RKO (cell line): ENCODE data around the gene TJP2.

ENCODE experiments used
- DNase-seq: peaks from one replicate; pipeline ENCODE4 v3.0.0-alpha.2; 2016; ENCODE audit warnings: low spot score

Gene TJP2

GRCh38 chr9:69173891-69174615, at the start of gene TJP2:
TSS of gene TJP2 (plus strand) at chr9:69174277. CDS start at chr9:69174373, 96 bp downstream.
- DNase-seq: no peak

DNA sequence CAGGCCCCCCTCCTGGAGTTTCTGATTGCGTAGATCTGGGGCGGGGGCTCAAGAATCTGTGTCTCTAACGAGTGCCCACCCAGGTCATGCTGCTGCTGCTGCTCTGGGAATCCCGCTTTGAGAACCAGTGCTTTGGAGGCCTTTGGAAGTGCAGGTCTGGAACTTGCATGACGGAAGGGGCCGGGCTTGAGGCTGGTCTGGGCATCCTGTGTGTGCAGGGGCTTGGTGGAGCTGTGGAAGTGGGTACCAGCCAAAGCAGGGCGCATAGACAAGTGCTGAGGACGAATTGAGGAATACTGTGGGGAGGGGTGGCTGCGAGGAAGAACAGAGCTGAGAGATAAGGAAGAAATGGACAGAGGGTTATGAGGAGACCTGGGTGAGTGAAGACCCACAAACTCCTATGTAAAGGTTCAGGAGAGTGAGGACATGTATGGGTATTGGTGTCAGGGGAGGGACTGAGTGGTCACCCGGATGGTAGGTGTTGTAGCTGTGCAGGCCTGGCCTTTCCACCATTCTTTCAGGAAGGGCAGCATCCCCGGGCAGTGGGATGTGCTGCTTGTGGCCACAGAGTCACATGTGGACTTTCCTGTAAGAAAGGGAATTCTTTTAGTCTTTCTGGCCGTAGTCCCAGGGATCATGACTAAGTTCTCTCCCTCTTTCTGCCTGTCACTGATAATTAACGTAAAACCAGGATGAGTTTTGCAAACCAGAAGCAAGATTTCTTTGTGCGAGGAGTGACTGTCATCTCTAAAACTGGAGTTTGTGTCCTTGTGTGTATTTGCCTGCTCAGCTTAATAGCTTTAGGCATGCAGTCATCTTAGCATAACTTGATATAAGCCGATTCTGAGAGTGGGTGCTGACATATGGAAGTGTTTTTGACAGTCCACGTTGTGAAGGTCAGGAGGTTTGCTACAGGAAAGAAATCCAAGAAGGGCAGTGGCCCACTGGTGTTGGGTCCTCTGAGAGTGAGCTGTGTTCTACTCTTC, 43.3 kb upstream of the TJP2 start:
- no peak for DNase-seq

DNA sequence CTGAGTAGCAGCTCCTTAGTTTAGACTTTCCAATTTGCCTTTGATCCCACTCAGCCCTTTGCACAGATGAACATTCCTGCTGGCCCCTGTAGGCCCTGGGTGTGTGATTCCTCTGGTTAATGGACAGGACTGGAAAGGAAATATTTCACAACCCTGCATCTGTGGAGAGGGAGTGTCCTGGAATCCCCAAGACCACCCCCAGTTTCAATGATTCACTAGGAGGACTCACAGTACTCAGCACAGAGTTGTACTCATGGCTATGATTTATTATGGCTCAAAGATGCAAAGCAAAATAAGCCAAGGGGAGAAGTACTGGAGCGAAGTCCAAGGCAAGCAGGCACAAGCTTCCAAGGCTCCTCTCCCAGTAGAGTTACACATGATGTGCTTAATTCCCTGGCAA, 42.4 kb upstream of the TJP2 start:
- DNase-seq: peak; percentile 29

GRCh38 chr9:69132361-69132760, 41.7 kb upstream of the TJP2 start:
- no peak for DNase-seq

- DNase-seq: no peak
Observed at GRCh38 chr9:69134412-69134811, 39.7 kb upstream of the TJP2 start.

- DNase-seq: no peak
Observed at GRCh38 chr9:69136185-69136584, 37.9 kb upstream of the TJP2 start.

DNA sequence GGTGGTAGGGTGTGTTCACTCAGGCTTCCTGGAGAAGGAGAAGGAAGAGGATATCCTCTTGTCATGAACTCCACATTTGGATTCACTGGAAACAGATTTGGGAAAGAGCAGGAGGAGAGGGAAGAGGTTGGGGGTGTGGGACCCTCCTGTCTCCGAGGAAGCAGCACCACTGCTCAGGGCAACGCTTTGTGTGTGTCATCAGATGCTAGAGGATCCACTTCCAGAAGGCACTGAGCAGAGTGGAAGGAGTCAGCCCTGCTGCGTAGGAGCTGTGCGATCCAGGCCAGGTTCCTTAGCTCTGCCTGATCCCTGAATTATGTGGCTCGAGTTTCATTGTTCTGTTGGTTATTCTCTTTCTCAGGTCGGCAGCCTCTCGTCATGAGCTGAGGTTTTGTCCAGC, 37.3 kb upstream of the TJP2 start:
- DNase-seq: no peak

- no peak for DNase-seq
Observed at GRCh38 chr9:69137311-69137710, 36.8 kb upstream of the TJP2 start.

DNA sequence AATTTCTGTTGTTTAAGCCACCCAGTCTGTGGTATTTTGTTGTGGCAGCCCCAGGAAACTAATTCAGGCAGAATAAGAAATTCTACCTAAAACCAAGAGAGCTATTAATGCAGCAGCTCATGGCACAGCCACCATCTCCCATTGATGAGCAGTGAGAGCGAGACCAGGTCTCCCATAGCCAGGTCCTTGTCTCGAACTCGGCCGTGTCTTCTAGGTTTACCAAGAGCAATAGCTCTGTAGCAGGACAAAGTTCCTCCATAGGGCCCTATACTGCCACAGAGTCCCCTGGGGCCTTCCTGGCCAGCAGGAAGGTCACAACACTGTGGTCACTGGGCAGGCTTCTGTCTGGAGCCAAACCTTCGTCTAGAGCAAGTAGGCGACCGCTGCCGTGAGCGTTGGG, 34.5 kb upstream of the TJP2 start:
- no peak for DNase-seq

DNA sequence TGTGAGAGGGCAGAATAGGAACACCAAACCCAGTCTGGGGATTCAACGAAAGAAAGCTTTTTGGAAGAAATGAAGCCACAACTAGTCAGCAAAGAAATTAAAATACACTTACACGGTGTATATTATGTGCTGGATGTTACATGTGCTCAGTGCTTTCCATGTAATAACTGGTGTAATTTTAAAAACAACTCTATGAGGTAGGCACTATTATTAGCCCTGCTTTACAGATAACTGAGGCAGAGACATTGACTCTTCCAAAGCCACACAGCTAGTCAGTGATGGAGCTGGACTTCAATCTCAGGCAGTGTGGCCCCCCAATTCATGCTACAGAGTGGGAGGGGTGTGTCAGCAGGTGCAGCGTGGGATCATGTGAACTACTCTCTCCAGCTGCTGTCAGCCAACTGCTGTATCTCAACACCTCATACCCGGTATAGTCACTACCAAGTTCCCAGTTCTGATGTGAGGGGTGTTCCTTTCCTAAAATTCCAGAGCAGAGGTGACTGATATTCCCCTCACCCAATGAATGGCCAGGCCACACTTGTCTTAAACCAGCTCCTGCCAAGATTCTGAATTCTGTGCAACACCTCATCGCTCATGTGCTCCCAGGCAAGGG, 33.8 kb upstream of the TJP2 start:
- no peak for DNase-seq

DNA sequence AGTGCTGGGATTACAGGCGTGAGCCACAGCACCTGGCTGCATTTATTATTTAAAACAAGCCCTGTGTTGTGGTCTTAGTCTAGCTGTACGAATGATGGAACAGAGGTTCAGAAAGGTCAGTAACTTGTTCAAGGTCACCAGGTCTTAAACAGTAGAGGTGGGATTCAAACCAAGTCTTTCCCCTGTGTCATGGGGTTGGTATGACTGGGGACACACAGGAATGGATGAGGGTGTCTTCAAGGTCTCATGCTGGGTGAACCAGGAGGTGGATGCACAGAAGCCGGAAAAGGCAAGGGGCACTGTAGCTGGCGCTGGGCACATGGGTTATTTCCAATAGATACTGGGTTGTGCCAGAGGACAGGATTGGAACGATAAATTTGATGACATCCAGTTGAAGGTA, 32.2 kb upstream of the TJP2 start:
- no peak for DNase-seq

- peak; percentile 21 for DNase-seq
Observed at GRCh38 chr9:69143291-69143690, 30.8 kb upstream of the TJP2 start.

DNA sequence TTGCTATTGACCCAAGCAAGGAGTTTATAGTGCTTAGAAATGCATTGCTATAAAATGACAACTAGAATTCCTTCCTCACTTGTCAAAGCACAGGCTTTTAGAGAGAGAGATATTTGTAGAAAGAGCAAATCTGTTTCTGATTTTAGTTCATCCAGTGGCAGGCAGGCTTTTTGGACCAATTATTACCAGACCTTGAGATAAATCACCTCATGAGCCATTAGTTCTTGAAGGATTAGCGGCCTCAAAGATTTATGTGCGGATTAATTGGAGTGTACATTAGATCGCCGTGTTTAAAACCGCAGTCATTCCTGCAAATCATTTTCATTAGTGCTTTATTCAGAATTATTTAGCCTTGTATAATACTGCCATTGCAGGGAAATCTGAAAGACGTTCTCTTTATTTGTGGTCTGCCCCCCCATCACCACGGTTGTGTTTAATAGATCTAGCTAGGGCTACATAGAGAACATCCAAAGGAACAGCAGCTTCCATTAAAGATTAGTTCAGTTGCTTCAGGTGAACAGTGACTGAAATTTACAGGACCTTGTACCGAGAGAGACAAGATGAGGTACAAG, 28.8 kb upstream of the TJP2 start:
- no peak for DNase-seq

DNA sequence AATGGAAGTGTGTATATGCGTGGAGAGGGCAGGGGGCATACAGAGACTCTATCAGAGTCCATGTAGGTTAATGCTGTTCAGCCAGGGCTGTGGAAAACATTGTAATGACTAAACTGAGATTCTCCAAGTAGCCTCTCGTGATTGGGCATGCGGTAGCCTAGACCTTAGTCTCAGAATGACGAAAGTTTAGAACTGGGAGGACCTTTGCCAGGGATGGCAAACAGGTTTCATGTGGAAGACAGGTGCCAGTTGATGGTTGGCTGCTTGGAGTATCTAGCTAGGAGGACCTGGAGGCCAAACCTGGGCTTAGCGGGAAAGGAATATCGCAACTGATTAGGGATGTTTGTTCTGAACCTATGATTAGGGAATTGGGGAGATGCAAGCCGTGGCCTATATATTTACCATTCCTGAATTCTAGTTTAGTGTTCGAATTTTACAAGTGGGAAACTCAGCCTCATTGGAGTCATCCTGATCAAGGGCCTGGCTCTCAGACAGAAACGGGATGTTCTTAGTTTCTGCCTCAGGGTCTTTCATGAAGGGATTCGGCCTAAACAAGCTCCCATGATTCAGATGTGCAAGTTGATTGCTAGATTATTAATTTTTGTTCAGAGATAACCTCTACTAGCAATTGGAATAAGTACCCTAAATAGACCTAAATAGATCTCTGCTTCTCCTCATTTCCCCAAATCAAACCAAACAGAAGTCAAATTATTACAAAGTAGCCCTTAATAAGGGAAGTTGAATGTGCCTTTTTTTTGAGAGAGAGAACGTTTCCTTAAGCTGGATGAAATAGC, 26.8 kb upstream of the TJP2 start:
- no peak for DNase-seq

GRCh38 chr9:69149321-69149807, 24.7 kb upstream of the TJP2 start:
- no peak for DNase-seq

DNA sequence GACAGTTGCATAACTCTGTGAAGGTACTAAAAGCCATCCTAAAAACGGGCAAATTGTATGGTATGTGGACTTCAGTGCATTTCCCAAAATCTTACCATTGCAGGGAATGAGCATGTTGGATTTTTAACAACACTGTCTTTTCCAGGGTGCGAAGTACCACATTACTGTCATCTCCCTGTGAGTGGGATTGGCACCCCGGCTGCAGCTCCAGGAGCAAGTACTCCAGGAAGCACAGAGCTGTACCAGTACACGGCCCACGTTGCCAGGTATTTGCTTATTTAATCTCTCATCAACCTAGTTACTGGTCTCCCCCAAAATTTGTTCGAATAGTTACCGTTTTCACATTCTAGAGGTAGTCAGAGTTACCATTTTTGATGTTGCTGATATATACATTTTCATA, 22.6 kb upstream of the TJP2 start:
- no peak for DNase-seq

- DNase-seq: no peak
Observed at GRCh38 chr9:69153707-69154521, 20.2 kb upstream of the TJP2 start.

- no peak for DNase-seq
Observed at GRCh38 chr9:69155341-69156030, 18.6 kb upstream of the TJP2 start.

DNA sequence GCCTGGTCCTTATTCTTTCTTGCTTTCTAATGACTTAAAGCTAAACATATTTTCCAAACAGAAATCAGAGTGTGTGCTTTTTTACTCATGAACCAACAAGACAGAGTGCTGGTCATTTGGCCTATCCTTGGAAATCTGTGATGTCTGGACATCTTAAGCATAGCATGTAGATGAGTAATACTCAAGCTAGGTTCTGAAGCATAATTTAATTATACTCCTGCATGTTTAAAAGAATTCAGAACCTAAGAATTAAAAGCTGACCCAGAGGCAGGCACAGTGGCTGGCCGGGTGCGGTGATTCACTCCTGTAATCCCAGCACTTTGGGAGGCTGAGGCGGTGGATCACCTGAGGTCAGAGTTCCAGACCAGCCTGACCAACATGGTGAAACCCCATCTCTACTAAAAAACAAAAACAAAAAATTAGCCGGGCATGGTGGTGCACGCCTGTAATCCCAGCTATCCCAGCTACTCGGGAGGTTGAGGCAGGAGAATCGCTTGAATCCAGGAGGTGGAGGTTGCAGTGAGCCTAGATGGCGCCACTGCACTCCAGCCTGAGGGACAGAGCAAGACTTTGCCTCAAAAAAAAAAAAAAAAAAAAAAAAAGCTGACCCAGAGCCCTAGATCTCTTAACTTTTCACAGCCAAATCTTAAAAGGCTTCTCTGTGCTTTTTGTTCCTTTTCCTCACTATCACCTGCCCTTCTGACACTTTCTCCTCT, 16.2 kb upstream of the TJP2 start:
- no peak for DNase-seq
